Endothelial cell of umbilical vein (primary cell): ENCODE data around the gene RUNDC3A. TPM values are rescaled to one million over a fixed set of nuclear protein-coding genes. Genes with fewer than 3 reads are reported as not detected.

ENCODE experiments used
- BruUV-seq: library from RNA; stranded (reverse); fragments of 400-500 nt; replicated peaks from 2 replicates; lab custom pipeline; 2021; lab: Mats Ljungman, UMichigan
- CTCF ChIA-PET: fragments of 300-600, 350-600 bp; sonication (Branson Sonifier 250); formaldehyde crosslinking; loops from one replicate; lab custom pipeline; 2021; ENCODE audit warnings: antibody characterized with exemption, inconsistent platforms; lab: Charles Lee
- POLR2A ChIA-PET: fragments of 300-600, 350-600 bp; sonication (Branson Sonifier 250); formaldehyde crosslinking; loops from one replicate; lab custom pipeline; 2021; ENCODE audit warnings: antibody characterized with exemption, inconsistent platforms; lab: Charles Lee
- DNase-seq: peaks from one replicate; pipeline ENCODE4 v3.0.0-alpha.2; 2011; ENCODE audit warnings: low read depth, low spot score
- FAIRE-seq: peaks from 2 replicates; lab custom pipeline; 2011; peaks lifted over from hg19 to GRCh38; lab: Jason Lieb, UNC
- H2AFZ ChIP-seq: 2 replicates; pipeline ENCODE4 v1.6.0; 2012; ENCODE audit warnings: low read depth, low read length, control low read depth, inconsistent platforms
- H3K27ac ChIP-seq: 2 replicates; pipeline ENCODE4 v1.5.1; 2011; ENCODE audit warnings: low read depth, mild to moderate bottlenecking, control low read depth, low read length, moderate library complexity; ENCODE audit not compliant: insufficient read depth
- H3K27me3 ChIP-seq, 2 experiments: 2 replicates each; pipeline versions ENCODE4 v1.6.0 to v1.6.1; 2011; ENCODE audit warnings: low read length in 2 of 2, mixed read lengths in 1 of 2; ENCODE audit not compliant: control insufficient read depth in 2 of 2, insufficient read depth in 2 of 2
- H3K36me3 ChIP-seq, 2 experiments: 2 replicates in 1 of 2; 3 replicates in 1 of 2; pipeline ENCODE4 v1.5.1; 2011; ENCODE audit warnings: low read length in 2 of 2, mild to moderate bottlenecking in 1 of 2, moderate library complexity in 1 of 2; ENCODE audit not compliant: control insufficient read depth in 2 of 2, insufficient read depth in 2 of 2; ENCODE audit errors: extremely low read depth in 1 of 2
- H3K4me1 ChIP-seq: 3 replicates; pipeline ENCODE4 v1.5.1; 2011; ENCODE audit warnings: mild to moderate bottlenecking, low read length; ENCODE audit not compliant: control insufficient read depth, insufficient read depth; ENCODE audit errors: extremely low read depth
- H3K4me2 ChIP-seq: 2 replicates; pipeline ENCODE4 v1.6.1; 2011; ENCODE audit warnings: low read length, control low read depth, mixed read lengths; ENCODE audit not compliant: insufficient read depth
- H3K4me3 ChIP-seq, 3 experiments: fragments of 200-600 bp in 1 of 3; sonication (generic), shearing (Covaris generic) in 1 of 3; replicated peaks in 1 of 3; 2 replicates each; pipeline ENCODE4 v1.5.1; 2011 to 2016; ENCODE audit warnings: control low read depth in 3 of 3, low read length in 3 of 3, mild to moderate bottlenecking in 2 of 3, inconsistent platforms in 1 of 3, low read depth in 1 of 3, moderate library complexity in 1 of 3; ENCODE audit not compliant: insufficient read depth in 1 of 3
- H3K79me2 ChIP-seq: 2 replicates; pipeline ENCODE4 v1.6.0; 2012; ENCODE audit warnings: low read length, inconsistent platforms; ENCODE audit not compliant: control insufficient read depth, insufficient read depth
- H3K9ac ChIP-seq: replicated peaks from 2 replicates; pipeline ENCODE3; 2011; ENCODE audit warnings: low read length, control low read depth; ENCODE audit not compliant: insufficient read depth; ENCODE audit errors: extremely low read depth
- H3K9me1 ChIP-seq: replicated peaks from 3 replicates; pipeline ENCODE4 v1.6.0; 2011; ENCODE audit warnings: mild to moderate bottlenecking, low read length; ENCODE audit not compliant: control insufficient read depth, insufficient read depth; ENCODE audit errors: extremely low read depth
- H3K9me3 ChIP-seq: replicated peaks from 2 replicates; pipeline ENCODE4 v1.5.1; 2012; ENCODE audit warnings: low read length, inconsistent platforms; ENCODE audit not compliant: control insufficient read depth, insufficient read depth
- H4K20me1 ChIP-seq: replicated peaks from 2 replicates; pipeline ENCODE3; 2011; ENCODE audit warnings: mild to moderate bottlenecking, low read length; ENCODE audit not compliant: control insufficient read depth, insufficient read depth; ENCODE audit errors: extremely low read depth
- CTCF ChIP-seq, 2 donors: IDR thresholded peaks; 1 replicate in 1 of 2; 2 replicates in 1 of 2; pipeline ENCODE4 v1.5.1; 2011; ENCODE audit warnings: low read length in 2 of 2, mild to moderate bottlenecking in 2 of 2, moderate library complexity in 2 of 2, control low read depth in 1 of 2, inconsistent platforms in 1 of 2, low read depth in 1 of 2; ENCODE audit not compliant: insufficient read depth in 1 of 2; ENCODE audit errors: extremely low read depth in 1 of 2
- FOS ChIP-seq: IDR thresholded peaks from 2 replicates; pipeline ENCODE4 v1.6.1; 2011; ENCODE audit warnings: mild to moderate bottlenecking, low read length, moderate library complexity, borderline replicate concordance; ENCODE audit not compliant: insufficient read depth
- JUN ChIP-seq: IDR thresholded peaks from 2 replicates; pipeline ENCODE4 v1.6.1; 2011; ENCODE audit warnings: borderline replicate concordance, low read depth; ENCODE audit not compliant: insufficient read length, insufficient read depth
- MYC ChIP-seq: IDR thresholded peaks from one replicate; pipeline ENCODE4 v1.6.1; 2011; ENCODE audit warnings: mild to moderate bottlenecking, low read depth, low read length
- POLR2A ChIP-seq: IDR thresholded peaks from 2 replicates; pipeline ENCODE4 v1.6.1; 2012; ENCODE audit warnings: low read depth, mild to moderate bottlenecking, control low read depth, low read length
- POLR2AphosphoS5 ChIP-seq: IDR thresholded peaks from 2 replicates; pipeline ENCODE4 v1.6.1; 2012; ENCODE audit warnings: low read depth, mild to moderate bottlenecking, control low read depth, low read length, moderate library complexity; ENCODE audit not compliant: insufficient read depth
- dilution Hi-C: fragments of 300-500 bp; cut with MboI; formaldehyde crosslinking; loops from one replicate; pipeline ENCODE4 v1.15.0; 2019; ENCODE audit warnings: low sequenced_read_pairs; ENCODE audit not compliant: extremely low pct_ligation_motif_present
- intact Hi-C: fragments of 100-400 bp; cut with micrococcal nuclease; formaldehyde crosslinking; loops from one replicate; pipeline ENCODE4 v1.10.0; 2022
- polyA plus RNA-seq, 4 experiments: library from polyadenylated mRNA; depleted of rRNA in 3 of 4; stranded (reverse) in 3 of 4; unstranded in 1 of 4; fragments of >200 nt; gene quantifications; 2 replicates each; pipeline versions ENCODE4 v1.2.1 to v1.2.3, GENCODE V29; 2011 to 2012; ENCODE audit warnings: missing spikeins in 1 of 4
- total RNA-seq: library from RNA; stranded (reverse); gene quantifications from 2 replicates; pipeline ENCODE4 v1.2.3, GENCODE V29; 2021
- TF ChIP-seq, protein P1 (sequence below): IDR thresholded peaks from 2 replicates; pipeline ENCODE4 v1.6.1; 2011; ENCODE audit not compliant: insufficient read depth, insufficient read length

The RUNDC3A gene
- total and polyA plus RNA-seq, 2 donors (not counting 3 experiments of a cell fraction or from before 2014, with no cell fraction given), result 0.12 TPM; not detected in 1

DNA sequence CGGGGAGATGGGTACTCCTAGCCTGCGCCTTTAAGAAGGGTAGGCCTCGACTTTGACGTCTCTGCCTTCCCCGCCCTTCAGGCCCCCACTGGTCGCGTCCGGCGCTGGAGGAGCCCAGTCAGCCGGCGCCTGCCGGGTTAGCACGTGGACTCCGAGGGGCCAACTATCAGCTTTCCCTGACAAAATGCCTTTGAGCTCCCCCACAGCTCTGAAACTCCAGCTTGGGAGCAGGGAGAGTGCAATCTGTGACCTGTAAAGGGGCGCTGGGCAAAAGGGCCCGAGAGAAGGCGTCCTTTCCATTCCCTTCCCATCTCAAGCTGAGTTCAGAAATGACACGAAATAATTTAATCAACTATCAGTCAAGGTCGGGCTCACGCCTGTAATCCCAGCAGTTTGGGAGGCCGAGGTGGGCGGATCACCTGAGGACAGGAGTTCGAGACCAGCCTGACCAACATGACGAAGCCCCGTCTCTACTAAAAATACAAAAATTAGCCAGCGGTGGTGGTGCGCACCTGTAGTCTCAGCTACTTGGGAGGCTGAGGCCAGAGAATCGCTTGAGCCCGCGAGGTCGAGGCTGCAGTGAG lies 18.6 kb downstream of the RUNDC3A start:
- Histone ChIP-seq H3K9me1 (no peaks in the 10 kb centered on the region), H3K27ac (no peak overlapping the region), H3K79me2 (peaks cover 7% of the 10 kb centered on the region), H3K36me3 (peaks cover 0 to 3% of the 10 kb centered on the region in 2 experiments), H3K27me3 (no peaks in the 10 kb centered on the region), H3K9ac (no peak overlapping the region), H3K4me2 (no peak overlapping the region), H3K4me1 (peaks cover 9% of the 10 kb centered on the region), H2AFZ (no peak overlapping the region), H3K4me3 (no peak overlapping the region), H3K9me3 (no peaks in the 10 kb centered on the region), H4K20me1 (no peaks in the 10 kb centered on the region)
- CTCF ChIA-PET, result interaction anchor here (0.6 to 4.9 kb wide), 11 partner anchors 12 to 548 kb away, joined by 3 to 68 read pairs (median 4); partner anchors contain the start of genes DUSP3, FAM171A2, RUNDC3A and UBTF
- POLR2A ChIA-PET, result interaction anchor here (0.6 to 0.7 kb wide), 2 partner anchors 107 to 116 kb away, joined by 3 to 5 read pairs; partner anchors contain the start of gene UBTF
- dilution Hi-C loops, result no loop called here
- intact Hi-C loops, result loop anchor here (1.0 kb wide), 1 partner anchor 18 kb away; the partner anchor contains the start of gene GRN
- peak; percentile 48 for TF ChIP-seq POLR2A
- TF ChIP-seq, protein P1, sequence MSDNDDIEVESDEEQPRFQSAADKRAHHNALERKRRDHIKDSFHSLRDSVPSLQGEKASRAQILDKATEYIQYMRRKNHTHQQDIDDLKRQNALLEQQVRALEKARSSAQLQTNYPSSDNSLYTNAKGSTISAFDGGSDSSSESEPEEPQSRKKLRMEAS, result peak; percentile 96
- TF ChIP-seq POLR2AphosphoS5, result peak; percentile 68
- no peak for TF ChIP-seq FOS
- TF ChIP-seq MYC, result peak; percentile 34
- DNase-seq (peak; percentile 96), FAIRE-seq (peak; percentile 97)
- no TSS peak for BruUV-seq

- Histone ChIP-seq H3K9ac (no peak overlapping the region), H3K27me3 (no peaks in the 10 kb centered on the region), H3K4me1 (peaks cover 9% of the 10 kb centered on the region), H3K4me3 (no peak overlapping the region), H3K79me2 (peaks cover 7% of the 10 kb centered on the region), H3K9me3 (no peaks in the 10 kb centered on the region), H2AFZ (no peak overlapping the region), H3K4me2 (no peak overlapping the region), H3K9me1 (no peaks in the 10 kb centered on the region), H4K20me1 (no peaks in the 10 kb centered on the region), H3K27ac (no peak overlapping the region), H3K36me3 (no peaks in the 10 kb centered on the region)
- TF ChIP-seq CTCF (IDR thresholded peaks at IDR 0.05; ENCODE audit: extremely low read depth in 1 of 2, insufficient read depth in 1 of 2, low read depth in 1 of 2, low read length in 2 of 2) (no peak), JUN (no peak)
- no peak for FAIRE-seq
- POLR2A ChIA-PET, result no interaction called here
- BruUV-seq, result no TSS peak
- dilution Hi-C loops (no loop called here), intact Hi-C loops (no loop called here)
- CTCF ChIA-PET, result interaction anchor here (1.0 to 4.9 kb wide), 6 partner anchors 11 to 125 kb away, joined by 3 to 68 read pairs (median 4); partner anchors contain the start of gene UBTF
- no peak for DNase-seq
Observed at GRCh38 chr17:44327715-44328449, 19.5 kb downstream of the RUNDC3A start.
